ENCODE data around the gene SPATA32.
A peak's percentile ranks its signal among the peaks of the same experiment; 100 is the strongest.

SPATA32 gene

GRCh38 chr17:45218895-45219661 is 42.8 kb downstream of the SPATA32 start (continued):
- peak; percentile 83 for TF ChIP-seq CTCF (tag by site-specific recombination; IDR thresholded peaks at IDR 0.05)
- no peak for TF ChIP-seq ZBTB7A (tag by site-specific recombination; IDR thresholded peaks at IDR 0.05; ENCODE audit: low read depth)
- TF ChIP-seq ZNF449 (tag by site-specific recombination; IDR thresholded peaks at IDR 0.05) = no peak
- TF ChIP-seq ZBTB49 (tag by site-specific recombination; IDR thresholded peaks at IDR 0.05; ENCODE audit: low read depth) = no peak
- TF ChIP-seq ZBTB17 (tag by site-specific recombination; IDR thresholded peaks at IDR 0.05) = peak; percentile 65; the same call in 1 of the 2 replicates
- no peak for TF ChIP-seq ZNF610 (tag by site-specific recombination; IDR thresholded peaks at IDR 0.05; ENCODE audit: borderline replicate concordance)
- no peak for TF ChIP-seq ZNF433 (tag by site-specific recombination; IDR thresholded peaks at IDR 0.05; ENCODE audit: low read depth)
- no peak for TF ChIP-seq OSR2 (tag by site-specific recombination; IDR thresholded peaks at IDR 0.05)
- TF ChIP-seq ZBTB26 (tag by site-specific recombination; optimal IDR thresholded peaks at IDR 0.05) = no peak
- no peak for TF ChIP-seq INSM2 (tag by site-specific recombination; IDR thresholded peaks at IDR 0.05)
- TF ChIP-seq TRIM28 (IDR thresholded peaks at IDR 0.05; ENCODE audit: borderline replicate concordance, low read length) = no peak
- no peak for TF ChIP-seq ZIC2 (tag by site-specific recombination; IDR thresholded peaks at IDR 0.05)
- TF ChIP-seq ZNF548 (tag by site-specific recombination; IDR thresholded peaks at IDR 0.05) = no peak
- 0 out of 2 replicates have a peak, but pooled peaks have one; percentile 27 for TF ChIP-seq ZNF629 (tag by site-specific recombination; IDR thresholded peaks at IDR 0.05)
- TF ChIP-seq IKZF3 (tag by site-specific recombination; IDR thresholded peaks at IDR 0.05) = peak; percentile 94
- no peak for TF ChIP-seq PATZ1 (tag by site-specific recombination; IDR thresholded peaks at IDR 0.05)
- TF ChIP-seq ZNF324 (tag by site-specific recombination; IDR thresholded peaks at IDR 0.05) = 0 out of 2 replicates have a peak, but pooled peaks have one; percentile 12
- TF ChIP-seq ZNF112 (tag by site-specific recombination; IDR thresholded peaks at IDR 0.05) = no peak
- no peak for TF ChIP-seq ZNF211 (tag by site-specific recombination; IDR thresholded peaks at IDR 0.05; ENCODE audit: low read depth)
- TF ChIP-seq ZSCAN5A (tag by site-specific recombination; IDR thresholded peaks at IDR 0.05) = no peak
- no peak for TF ChIP-seq AEBP2 (tag by site-specific recombination; IDR thresholded peaks at IDR 0.05; ENCODE audit: borderline replicate concordance)
- TF ChIP-seq RBAK (tag by site-specific recombination; IDR thresholded peaks at IDR 0.05) = no peak
- TF ChIP-seq PBX3 (CRISPR knock-in tag; IDR thresholded peaks at IDR 0.05) = no peak
- TF ChIP-seq ZNF48 (tag by site-specific recombination; IDR thresholded peaks at IDR 0.05) = no peak

All from HEK293 (cell line).